ENCODE data around the gene PIP5KL1.

The PIP5KL1 gene

DNA sequence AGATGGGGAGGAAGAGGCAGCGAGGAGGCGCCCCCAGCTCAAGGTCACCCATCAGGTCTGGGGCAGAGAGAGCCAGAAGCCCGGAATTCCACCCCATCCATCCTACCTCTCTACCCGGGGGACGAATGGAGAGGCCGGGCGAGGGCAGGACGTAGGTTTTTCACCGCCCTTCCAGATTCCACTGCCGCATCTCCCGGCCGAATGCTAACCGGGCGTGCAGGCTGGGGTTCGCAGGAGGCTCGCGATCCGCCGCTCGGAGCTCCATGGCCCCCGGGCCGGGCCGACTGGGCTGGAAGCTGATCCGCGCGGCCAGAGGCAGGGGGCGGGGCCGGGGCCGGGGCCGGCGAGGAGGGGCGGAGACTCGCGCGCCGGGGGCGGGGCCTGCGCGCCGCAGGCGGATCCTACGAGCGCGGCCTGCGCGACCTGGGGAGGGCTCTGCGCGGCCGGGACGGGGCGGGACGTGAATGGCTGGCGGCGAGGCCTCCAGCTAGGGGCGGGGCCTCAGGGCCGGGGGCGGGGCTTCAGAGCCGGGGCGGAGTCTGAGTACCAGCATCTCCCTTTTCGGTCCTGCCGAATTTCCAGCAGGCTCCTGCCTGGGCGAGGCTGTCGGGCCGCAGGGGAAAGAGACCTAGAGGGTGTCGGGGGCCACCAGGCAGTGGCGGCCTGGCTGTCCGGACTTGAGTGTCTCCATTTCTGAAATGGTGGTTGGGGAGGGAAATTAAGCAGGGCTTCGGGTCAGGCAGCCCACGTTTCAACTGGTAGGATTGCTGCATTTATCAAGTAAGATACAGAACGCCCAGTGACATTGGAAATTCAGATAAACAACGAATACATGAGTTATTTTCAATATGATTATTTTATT lies 13.6 kb downstream of the PIP5KL1 start, which contains the start of gene ST6GALNAC4:
ST6GALNAC4 (minus strand) TSS at position 322 of the 862 bp plus-strand sequence. CDS start 622 bp downstream, outside the sequence.
- ATAC-seq (replicated peaks) (peak; percentile 92), DNase-seq (peak; percentile 87 to 90 (median 89))
- H3K27ac Mint-ChIP-seq = peak within 1 kb of the TSS; percentile 68 to 87
- H3K4me1 Mint-ChIP-seq (ENCODE audit: low read depth in 2 of 2) = peaks cover 19 to 43% of the 10 kb centered on the region in 2 donors
- H3K27me3 Mint-ChIP-seq = no peaks in the 10 kb centered on the region
- no peaks in the 10 kb centered on the region for H3K9me3 Mint-ChIP-seq
- peaks cover 29% of the 10 kb centered on the region for H3K36me3 Mint-ChIP-seq (ENCODE audit: insufficient read depth)
- peak within 1 kb of the TSS; percentile 81 to 85 for H3K4me3 Mint-ChIP-seq

GRCh38 chr9:127915801-127916719 lies 14.5 kb downstream of the PIP5KL1 start:
- ATAC-seq (replicated peaks) (peak; percentile 40), DNase-seq (peak in 2 of 3 experiments; percentile 32 to 49)
- H3K27ac Mint-ChIP-seq = peak overlapping the region; percentile 68 to 85
- H3K27me3 Mint-ChIP-seq = no peaks in the 10 kb centered on the region
- peak overlapping the region; percentile 81 to 85 for H3K4me3 Mint-ChIP-seq
- H3K36me3 Mint-ChIP-seq (ENCODE audit: insufficient read depth) = peaks cover 33% of the 10 kb centered on the region
- H3K9me3 Mint-ChIP-seq = no peaks in the 10 kb centered on the region
- peaks cover 24 to 40% of the 10 kb centered on the region in 2 donors for H3K4me1 Mint-ChIP-seq (ENCODE audit: low read depth in 2 of 2)

- peak overlapping the region; percentile 68 to 85 for H3K27ac Mint-ChIP-seq
- no peaks in the 10 kb centered on the region for H3K27me3 Mint-ChIP-seq
- peaks cover 37% of the 10 kb centered on the region for H3K36me3 Mint-ChIP-seq (ENCODE audit: insufficient read depth)
- H3K4me1 Mint-ChIP-seq (ENCODE audit: low read depth in 2 of 2) = peaks cover 30 to 42% of the 10 kb centered on the region in 2 donors
- no peaks in the 10 kb centered on the region for H3K9me3 Mint-ChIP-seq
- peak overlapping the region; percentile 81 to 85 for H3K4me3 Mint-ChIP-seq
- ATAC-seq (replicated peaks) (no peak), DNase-seq (no peak)
Measured at GRCh38 chr9:127915325-127915752, 15.2 kb downstream of the PIP5KL1 start.

DNA sequence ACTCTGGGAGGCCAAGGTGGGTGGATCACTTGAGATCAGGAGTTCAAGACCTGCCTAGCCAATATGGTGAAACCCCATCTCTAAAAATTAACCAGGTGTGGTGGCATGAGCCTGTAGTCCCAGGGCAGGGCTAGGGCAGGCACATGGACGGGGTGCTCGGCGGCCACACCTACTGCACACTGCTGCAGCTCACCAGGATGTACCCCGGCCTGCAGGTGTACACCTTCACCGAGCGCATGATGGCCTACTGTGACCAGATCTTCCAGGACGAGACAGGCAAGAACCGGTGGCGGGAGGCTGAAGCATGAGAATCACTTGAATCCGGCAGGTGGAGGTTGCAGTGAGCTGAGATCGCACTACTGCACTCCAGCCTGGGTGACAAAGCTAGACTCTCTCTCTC lies 16.9 kb downstream of the PIP5KL1 start:
- ATAC-seq (replicated peaks) (no peak), DNase-seq (no peak)
- no peak overlapping the region for H3K4me3 Mint-ChIP-seq
- peaks cover 30 to 34% of the 10 kb centered on the region in 2 donors for H3K4me1 Mint-ChIP-seq (ENCODE audit: low read depth in 2 of 2)
- no peaks in the 10 kb centered on the region for H3K27me3 Mint-ChIP-seq
- no peak overlapping the region for H3K27ac Mint-ChIP-seq
- no peaks in the 10 kb centered on the region for H3K9me3 Mint-ChIP-seq
- peaks cover 34% of the 10 kb centered on the region for H3K36me3 Mint-ChIP-seq (ENCODE audit: insufficient read depth)

DNA sequence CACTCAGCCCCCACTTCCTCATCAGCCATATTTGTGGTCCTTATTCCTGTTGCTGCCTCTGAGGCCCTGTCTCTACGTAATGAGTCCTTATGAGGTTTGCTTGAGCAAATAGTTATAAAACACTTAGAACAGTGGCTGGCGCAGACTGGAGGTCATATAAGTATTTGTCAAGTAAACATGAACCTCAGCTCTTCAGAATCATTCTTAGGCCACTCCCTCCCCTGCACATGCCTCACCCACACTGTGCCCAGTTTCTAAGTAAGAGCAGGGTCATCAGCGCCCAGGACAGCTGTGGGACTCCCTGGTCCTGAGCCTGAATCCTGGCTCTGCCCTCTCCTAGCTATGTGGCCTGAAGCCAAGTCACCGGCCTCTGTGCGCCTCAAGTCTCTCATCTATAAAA lies 17.7 kb downstream of the PIP5KL1 start:
- Mint-ChIP-seq H3K27me3 (no peaks in the 10 kb centered on the region), H3K27ac (peak overlapping the region in 1 of 2 donors; percentile 83), H3K9me3 (no peaks in the 10 kb centered on the region), H3K36me3 (ENCODE audit: insufficient read depth) (peaks cover 31% of the 10 kb centered on the region), H3K4me1 (ENCODE audit: low read depth in 2 of 2) (peaks cover 29% of the 10 kb centered on the region in 2 donors), H3K4me3 (no peak overlapping the region)
- no peak for DNase-seq
- no peak for ATAC-seq (replicated peaks)

- no peaks in the 10 kb centered on the region for H3K27me3 Mint-ChIP-seq
- no peak overlapping the region for H3K4me3 Mint-ChIP-seq
- H3K9me3 Mint-ChIP-seq = no peaks in the 10 kb centered on the region
- H3K4me1 Mint-ChIP-seq (ENCODE audit: low read depth in 2 of 2) = peaks cover 24 to 26% of the 10 kb centered on the region in 2 donors
- no peak for DNase-seq
- ATAC-seq (replicated peaks) = no peak
- H3K36me3 Mint-ChIP-seq (ENCODE audit: insufficient read depth) = peaks cover 31% of the 10 kb centered on the region
- peak overlapping the region in 1 of 2 donors; percentile 83 for H3K27ac Mint-ChIP-seq
Measured at GRCh38 chr9:127912296-127912695, 18.3 kb downstream of the PIP5KL1 start.

- DNase-seq (no peak), ATAC-seq (replicated peaks) (no peak)
- peak overlapping the region; percentile 10 to 83 for H3K27ac Mint-ChIP-seq
- H3K36me3 Mint-ChIP-seq (ENCODE audit: insufficient read depth) = peaks cover 43% of the 10 kb centered on the region
- H3K9me3 Mint-ChIP-seq = no peaks in the 10 kb centered on the region
- H3K27me3 Mint-ChIP-seq = no peaks in the 10 kb centered on the region
- H3K4me3 Mint-ChIP-seq = no peak overlapping the region
- peaks cover 28 to 32% of the 10 kb centered on the region in 2 donors for H3K4me1 Mint-ChIP-seq (ENCODE audit: low read depth in 2 of 2)
Measured at GRCh38 chr9:127910613-127911205, 19.9 kb downstream of the PIP5KL1 start.

DNA sequence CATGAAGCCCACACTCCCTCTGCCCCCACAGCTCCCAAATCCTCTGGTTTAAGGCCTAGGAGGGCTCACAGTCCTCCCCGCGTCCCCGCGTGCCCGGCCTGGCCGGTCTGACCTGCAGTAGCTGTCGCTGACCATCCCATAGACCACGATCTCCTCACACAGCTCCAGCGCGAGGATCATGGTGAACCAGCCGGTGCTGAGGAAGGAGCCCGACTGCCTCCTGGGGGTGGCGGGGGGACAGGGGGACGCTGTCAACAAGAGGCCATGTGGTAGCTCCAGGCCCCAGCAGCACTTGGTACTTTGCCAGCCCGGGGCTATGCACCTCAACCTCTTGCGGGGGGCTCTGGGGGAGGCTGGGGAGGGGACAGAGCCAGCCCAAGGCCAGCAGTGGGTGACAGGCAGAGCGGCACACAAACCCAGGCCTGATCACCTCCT lies 20.7 kb downstream of the PIP5KL1 start:
- ATAC-seq (replicated peaks) (no peak), DNase-seq (no peak)
- no peak overlapping the region for H3K4me3 Mint-ChIP-seq
- H3K36me3 Mint-ChIP-seq (ENCODE audit: insufficient read depth) = peaks cover 50% of the 10 kb centered on the region
- H3K27me3 Mint-ChIP-seq = no peaks in the 10 kb centered on the region
- H3K9me3 Mint-ChIP-seq = no peaks in the 10 kb centered on the region
- peak overlapping the region in 1 of 2 donors; percentile 68 for H3K27ac Mint-ChIP-seq
- peaks cover 29 to 35% of the 10 kb centered on the region in 2 donors for H3K4me1 Mint-ChIP-seq (ENCODE audit: low read depth in 2 of 2)

- Mint-ChIP-seq H3K9me3 (no peaks in the 10 kb centered on the region), H3K4me1 (ENCODE audit: low read depth in 2 of 2) (peaks cover 35 to 40% of the 10 kb centered on the region in 2 donors), H3K4me3 (no peak overlapping the region), H3K36me3 (ENCODE audit: insufficient read depth) (peaks cover 56% of the 10 kb centered on the region), H3K27ac (peak overlapping the region in 1 of 2 donors; percentile 99), H3K27me3 (no peaks in the 10 kb centered on the region)
- ATAC-seq (replicated peaks) = no peak
- no peak for DNase-seq
Measured at GRCh38 chr9:127908660-127908926, 22.0 kb downstream of the PIP5KL1 start.

GRCh38 chr9:127907867-127908659 lies 22.5 kb downstream of the PIP5KL1 start:
- no peak for ATAC-seq (replicated peaks)
- peaks cover 59% of the 10 kb centered on the region for H3K36me3 Mint-ChIP-seq (ENCODE audit: insufficient read depth)

GRCh38 chr9:127905788-127906191 lies 24.8 kb downstream of the PIP5KL1 start:
- peak; percentile 69 to 76 (median 75) for DNase-seq
- Mint-ChIP-seq H3K27ac (peak overlapping the region; percentile 99 to 100), H3K4me3 (peak overlapping the region; percentile 93 to 95), H3K36me3 (ENCODE audit: insufficient read depth) (peaks cover 49% of the 10 kb centered on the region), H3K27me3 (no peaks in the 10 kb centered on the region), H3K9me3 (no peaks in the 10 kb centered on the region), H3K4me1 (ENCODE audit: low read depth in 2 of 2) (peaks cover 39 to 44% of the 10 kb centered on the region in 2 donors)
- ATAC-seq (replicated peaks) = peak; percentile 72

More at GRCh38 chr9:127907867-127908659, 22.5 kb downstream of the PIP5KL1 start:
- peak overlapping the region in 1 of 2 donors; percentile 36 for H3K4me3 Mint-ChIP-seq
- no peak for DNase-seq
- peaks cover 40 to 45% of the 10 kb centered on the region in 2 donors for H3K4me1 Mint-ChIP-seq (ENCODE audit: low read depth in 2 of 2)
- H3K9me3 Mint-ChIP-seq = no peaks in the 10 kb centered on the region
- no peaks in the 10 kb centered on the region for H3K27me3 Mint-ChIP-seq
- peak overlapping the region; percentile 99 to 100 for H3K27ac Mint-ChIP-seq

- no peaks in the 10 kb centered on the region for H3K9me3 Mint-ChIP-seq
- peak; percentile 62 for ATAC-seq (replicated peaks)
- peak overlapping the region; percentile 93 to 95 for H3K4me3 Mint-ChIP-seq
- peak; percentile 59 to 71 (median 68) for DNase-seq
- H3K27me3 Mint-ChIP-seq = no peaks in the 10 kb centered on the region
- peaks cover 48% of the 10 kb centered on the region for H3K36me3 Mint-ChIP-seq (ENCODE audit: insufficient read depth)
- peak overlapping the region; percentile 99 to 100 for H3K27ac Mint-ChIP-seq
- peaks cover 36 to 39% of the 10 kb centered on the region in 2 donors for H3K4me1 Mint-ChIP-seq (ENCODE audit: low read depth in 2 of 2)
Measured at GRCh38 chr9:127905004-127905728, 25.4 kb downstream of the PIP5KL1 start.

Data from effector memory CD8-positive, alpha-beta T cell (primary cell).